Right ventricle myocardium inferior (tissue), 1 donor: ENCODE results near the gene B4GALNT4. TPM values are rescaled to one million over a fixed set of nuclear protein-coding genes. Genes with fewer than 3 reads are reported as not detected.

Experiments used
- ATAC-seq: fragments of 200-7000 bp; cut with Tn5 transposase; one replicate; pipeline ENCODE4 v1.9.1; 2020; ENCODE audit warnings: mild to moderate bottlenecking, moderate library complexity
- DNase-seq: peaks from one replicate; pipeline ENCODE4 v3.0.0; 2021; ENCODE audit errors: missing footprints
- intact Hi-C: fragments of 100-400 bp; cut with DNase I; formaldehyde crosslinking; loops from one replicate; pipeline ENCODE4 v1.11.0; 2022
- total RNA-seq: library from RNA; stranded (reverse); fragmentation: NEBNext Ultra II Directional; extraction: Animal tissue kit (Norgen Biotek cat#: 25700); gene quantifications from one replicate; pipeline ENCODE4 v1.2.1, GENCODE V29; 2021
- donor health status: DM: no; HTN: yes; CAD: no; lungs with severe emphysema.

The B4GALNT4 gene
- total RNA-seq, 1 donor from 2014 or later, result 0.54 TPM

DNA sequence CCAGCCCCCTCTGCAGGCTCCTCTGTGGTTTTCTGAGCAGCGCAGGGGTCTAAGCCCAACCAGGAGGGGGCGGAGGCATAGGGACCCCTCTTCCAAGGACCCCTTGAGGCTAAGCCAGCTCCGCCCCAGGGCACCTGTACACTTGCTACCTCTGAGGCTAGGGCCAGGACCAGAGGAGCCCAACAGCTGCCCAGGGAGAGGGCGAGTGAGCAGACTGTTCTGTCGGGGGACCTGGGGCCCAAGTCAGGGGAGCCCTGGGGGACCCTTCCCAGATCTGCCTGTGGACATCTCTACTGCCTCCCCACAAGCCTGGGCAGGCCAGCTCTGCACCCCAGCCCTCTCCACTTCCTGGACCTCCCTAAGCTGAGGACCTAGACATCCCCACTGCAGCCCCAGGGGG, 1.8 kb downstream of the B4GALNT4 start:
- DNase-seq, result peak; percentile 64
- ATAC-seq, result no peak
- intact Hi-C loops, result no loop called here

- peak; percentile 60 for DNase-seq
- no peak for ATAC-seq
- intact Hi-C loops, result no loop called here
Measured at GRCh38 chr11:371716-372590, 2.7 kb downstream of the B4GALNT4 start.

DNA sequence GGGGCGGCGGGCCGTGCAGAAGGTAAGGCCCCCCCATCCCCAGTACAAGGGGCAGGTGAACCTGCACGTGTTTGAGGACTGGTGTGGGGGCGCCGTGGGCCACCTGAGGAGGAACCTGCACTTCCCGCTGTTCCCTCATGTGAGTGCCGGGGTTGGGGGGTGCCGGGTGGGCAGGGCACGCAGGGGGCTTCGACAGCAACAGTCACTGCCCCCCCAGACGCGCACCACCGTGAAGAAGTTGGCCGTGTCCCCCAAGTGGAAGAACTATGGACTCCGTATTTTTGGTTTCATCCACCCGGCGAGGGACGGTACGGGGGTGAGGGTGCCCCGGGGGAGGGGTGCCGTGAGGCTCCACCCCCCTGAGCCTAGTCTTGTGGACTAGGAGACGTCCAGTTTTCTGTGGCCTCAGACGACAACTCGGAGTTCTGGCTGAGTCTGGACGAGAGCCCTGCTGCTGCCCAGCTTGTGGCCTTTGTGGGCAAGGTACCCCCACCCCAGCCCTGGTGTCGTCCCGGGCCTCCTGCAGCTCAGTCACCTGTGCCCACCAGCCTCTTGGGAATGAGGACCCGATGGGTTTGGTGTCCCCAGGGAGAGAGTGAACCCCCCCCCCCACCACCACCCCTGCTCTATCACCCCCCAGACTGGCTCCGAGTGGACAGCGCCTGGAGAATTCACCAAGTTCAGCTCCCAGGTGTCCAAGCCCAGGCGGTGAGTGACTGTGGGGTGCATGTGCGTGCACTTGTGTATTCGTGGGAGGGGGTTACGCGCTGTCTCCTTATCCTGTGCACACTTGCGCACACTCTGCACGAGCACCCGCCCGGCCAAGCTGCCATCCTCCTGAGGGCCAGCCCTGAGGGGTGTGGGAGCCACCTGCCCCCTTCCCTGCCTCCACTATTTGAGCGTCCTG, 3.8 kb downstream of the B4GALNT4 start:
- intact Hi-C loops, result no loop called here
- ATAC-seq, result no peak
- DNase-seq, result peak; percentile 42

GRCh38 chr11:373716-374551, 4.6 kb downstream of the B4GALNT4 start:
- DNase-seq (peak; percentile 59), ATAC-seq (no peak)
- intact Hi-C loops, result no loop called here

- DNase-seq, result peak; percentile 46
Measured at GRCh38 chr11:375065-376025, 6.0 kb downstream of the B4GALNT4 start.

DNA sequence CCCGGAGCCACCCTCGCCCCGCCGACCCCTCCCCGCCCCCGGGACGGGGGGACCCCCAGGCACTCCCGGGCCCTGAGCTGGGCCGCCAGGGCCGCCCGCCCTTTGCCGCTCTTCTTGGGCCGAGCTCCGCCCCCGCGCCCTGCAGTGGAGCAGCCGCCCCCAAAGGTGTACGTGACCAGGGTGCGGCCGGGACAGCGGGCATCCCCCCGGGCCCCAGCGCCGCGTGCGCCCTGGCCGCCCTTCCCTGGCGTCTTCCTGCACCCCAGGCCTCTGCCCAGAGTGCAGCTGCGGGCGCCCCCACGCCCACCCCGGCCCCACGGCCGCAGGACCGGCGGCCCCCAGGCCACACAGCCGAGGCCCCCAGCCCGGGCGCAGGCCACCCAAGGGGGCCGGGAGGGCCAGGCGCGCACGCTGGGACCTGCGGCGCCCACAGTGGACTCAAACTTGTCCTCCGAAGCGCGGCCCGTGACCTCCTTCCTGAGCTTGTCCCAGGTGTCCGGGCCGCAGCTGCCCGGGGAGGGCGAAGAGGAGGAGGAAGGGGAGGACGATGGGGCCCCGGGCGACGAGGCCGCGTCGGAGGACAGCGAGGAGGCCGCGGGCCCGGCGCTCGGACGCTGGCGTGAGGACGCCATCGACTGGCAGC, 7.4 kb downstream of the B4GALNT4 start:
- DNase-seq (peak; percentile 50), ATAC-seq (no peak)
- intact Hi-C loops, result no loop called here

More at GRCh38 chr11:375065-376025, 6.0 kb downstream of the B4GALNT4 start:
- no peak for ATAC-seq
- intact Hi-C loops, result no loop called here

DNA sequence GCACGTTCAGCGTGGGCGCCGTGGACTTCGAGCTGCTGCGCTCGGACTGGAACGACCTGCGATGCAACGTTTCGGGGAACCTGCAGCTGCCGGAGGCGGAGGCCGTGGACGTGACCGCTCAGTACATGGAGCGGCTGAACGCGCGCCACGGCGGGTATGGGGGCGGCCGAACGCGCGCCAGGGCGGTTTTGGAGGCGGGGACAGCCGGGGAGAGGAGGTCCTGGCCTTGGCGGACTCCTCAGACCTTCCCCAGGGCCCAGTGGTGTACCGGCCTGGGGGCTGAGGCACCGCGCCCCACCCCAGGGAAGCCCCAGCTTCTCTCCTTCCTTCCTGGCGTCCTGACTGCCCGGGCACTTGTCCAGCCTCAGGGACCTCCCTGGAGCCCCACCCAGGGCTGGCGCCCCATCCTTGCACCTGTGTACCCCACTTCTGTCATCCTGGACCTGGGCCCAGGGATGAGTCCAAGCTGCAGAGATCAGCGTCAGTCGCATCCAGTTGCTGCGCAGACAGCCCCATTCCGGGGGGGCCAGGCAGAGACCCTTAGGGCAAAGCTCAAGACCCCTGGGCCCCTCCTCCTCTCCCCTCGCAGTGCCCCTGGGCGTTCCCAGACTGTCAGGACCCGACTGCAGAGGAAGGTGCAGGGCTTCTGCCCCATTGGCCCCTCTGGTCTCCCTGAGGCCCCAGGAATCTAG, 8.0 kb downstream of the B4GALNT4 start:
- intact Hi-C loops, result no loop called here
- DNase-seq, result peak; percentile 37
- no peak for ATAC-seq

- no peak for DNase-seq
- ATAC-seq, result no peak
- intact Hi-C loops, result no loop called here
Measured at GRCh38 chr11:377883-378500, 8.7 kb downstream of the B4GALNT4 start.

DNA sequence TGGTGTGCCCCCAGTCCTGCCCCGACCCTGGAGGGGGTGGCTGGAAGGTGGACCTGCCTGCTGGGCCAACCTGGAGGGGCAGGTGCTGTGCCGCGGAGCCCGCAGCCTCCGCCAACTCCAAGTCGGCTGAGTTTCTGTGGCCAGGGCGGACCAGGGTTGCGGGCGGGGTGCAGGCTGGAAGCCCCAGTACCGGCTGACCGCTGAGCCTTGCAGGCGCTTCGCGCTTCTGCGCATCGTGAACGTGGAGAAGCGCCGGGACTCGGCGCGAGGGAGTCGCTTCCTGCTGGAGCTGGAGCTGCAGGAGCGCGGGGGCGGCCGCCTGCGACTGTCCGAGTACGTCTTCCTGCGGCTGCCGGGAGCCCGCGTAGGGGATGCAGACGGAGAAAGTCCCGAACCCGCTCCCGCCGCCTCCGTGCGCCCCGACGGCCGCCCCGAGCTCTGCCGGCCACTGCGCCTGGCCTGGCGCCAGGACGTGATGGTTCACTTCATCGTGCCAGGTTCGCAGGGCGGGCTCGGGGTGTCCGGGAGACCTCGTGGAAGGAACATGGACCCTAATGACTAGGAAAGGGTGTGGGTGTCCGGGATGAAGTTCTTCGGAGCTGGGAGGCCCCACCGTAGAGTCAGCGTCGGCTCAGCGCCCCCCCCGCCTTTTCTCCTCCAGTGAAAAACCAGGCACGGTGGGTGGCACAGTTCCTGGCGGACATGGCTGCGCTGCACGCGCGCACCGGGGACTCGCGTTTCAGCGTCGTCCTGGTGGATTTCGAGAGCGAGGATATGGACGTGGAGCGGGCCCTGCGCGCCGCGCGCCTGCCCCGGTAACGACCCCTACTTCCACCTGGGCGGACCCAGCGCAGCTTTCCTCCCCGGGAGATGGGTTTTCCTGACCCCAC, 10.2 kb downstream of the B4GALNT4 start:
- intact Hi-C loops, result no loop called here
- DNase-seq (peak; percentile 63), ATAC-seq (no peak)

- peak; percentile 61 for DNase-seq
- no peak for ATAC-seq
Measured at GRCh38 chr11:380095-380480, 10.8 kb downstream of the B4GALNT4 start.

GRCh38 chr11:380491-380890, 11.2 kb downstream of the B4GALNT4 start:
- intact Hi-C loops, result no loop called here
- ATAC-seq, result no peak
- DNase-seq, result no peak

More at GRCh38 chr11:380095-380480, 10.8 kb downstream of the B4GALNT4 start:
- intact Hi-C loops, result no loop called here

DNA sequence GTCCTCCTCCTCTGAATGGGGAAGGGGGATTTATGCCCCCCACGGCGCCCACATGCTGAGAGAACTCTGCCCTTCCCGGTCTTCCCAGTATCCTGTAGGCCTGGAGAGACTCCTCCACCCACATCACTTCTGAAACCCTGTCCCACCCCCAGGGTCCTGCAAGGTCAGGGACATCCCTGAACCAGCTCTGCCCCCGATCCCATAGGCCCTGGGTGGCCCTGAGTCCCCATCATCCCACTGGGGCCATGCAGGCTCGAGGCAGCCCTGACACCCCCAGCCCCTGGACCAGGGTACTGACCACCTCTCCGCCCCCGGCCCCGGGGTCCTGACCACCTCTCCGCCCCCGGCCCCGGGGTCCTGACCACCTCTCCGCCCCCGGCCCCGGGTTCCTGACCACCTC, 11.7 kb downstream of the B4GALNT4 start:
- peak; percentile 37 for DNase-seq
- intact Hi-C loops, result no loop called here

GRCh38 chr11:381501-382072, 12.3 kb downstream of the B4GALNT4 start:
- intact Hi-C loops, result no loop called here
- DNase-seq (peak; percentile 14), ATAC-seq (no peak)

More for the DNA sequence above, 11.7 kb downstream of the B4GALNT4 start:
- ATAC-seq, result no peak

- no peak for ATAC-seq
- DNase-seq, result peak; percentile 8
- intact Hi-C loops, result no loop called here
Measured at GRCh38 chr11:382081-382629, 12.9 kb downstream of the B4GALNT4 start.

DNA sequence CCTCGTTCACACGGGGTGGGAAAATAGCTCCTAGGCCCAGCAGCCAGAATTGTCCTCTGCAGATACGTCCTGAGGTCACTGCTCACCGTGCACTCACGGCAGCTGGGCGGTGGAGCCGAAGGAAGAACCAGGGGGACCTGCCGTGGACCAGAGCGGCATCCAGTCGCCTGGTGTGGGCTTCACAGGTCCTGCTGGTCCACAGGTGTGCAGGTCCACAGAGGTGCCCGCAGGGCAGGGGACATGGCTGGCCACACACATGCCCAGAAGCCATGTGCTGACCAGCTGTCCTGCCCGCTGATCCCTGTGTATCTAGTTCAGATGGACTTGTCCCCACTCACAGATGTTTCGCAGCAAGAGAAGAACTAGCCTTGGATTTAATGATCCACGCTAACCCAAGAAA, 14.1 kb downstream of the B4GALNT4 start:
- peak; percentile 48 for DNase-seq

More for the DNA sequence above, 14.1 kb downstream of the B4GALNT4 start:
- intact Hi-C loops, result no loop called here
- no peak for ATAC-seq
